GM23338 (cell line): ENCODE measurements around the gene SMAP2. TPM values are rescaled to one million over a fixed set of nuclear protein-coding genes. Genes with fewer than 3 reads are reported as not detected.
"Not testable (repeated sequence)": the region's sequence is repeated elsewhere in the genome, so short reads cannot be mapped to it uniquely, and the experiment has no call there.

ENCODE experiments used
- ATAC-seq: fragments of 200-7000 bp; cut with Tn5 transposase; 3 replicates; pipeline ENCODE4 v1.9.1; 2020
- DNase-seq: peaks from one replicate; pipeline ENCODE4 v3.0.0-alpha.2; 2015; ENCODE audit warnings: low spot score
- H2AFZ ChIP-seq: fragments of 200-600 bp; sonication (generic); 2 replicates; pipeline ENCODE4 v1.8.0; 2016; ENCODE audit warnings: antibody characterized with exemption, mild to moderate bottlenecking, moderate library complexity
- H3F3A ChIP-seq: fragments of 200-600 bp; sonication (generic); replicated peaks from 2 replicates; pipeline ENCODE4 v1.8.0; 2017; ENCODE audit warnings: antibody characterized with exemption, mixed run types, low read depth
- H3K27ac ChIP-seq: fragments of 200-600 bp; sonication (generic); 2 replicates; pipeline ENCODE4 v1.6.1; 2016; ENCODE audit warnings: low read depth
- H3K27me3 ChIP-seq: fragments of 200-600 bp; sonication (generic); 2 replicates; pipeline ENCODE4 v1.8.0; 2016; ENCODE audit warnings: mild to moderate bottlenecking, mixed run types, moderate library complexity; ENCODE audit not compliant: insufficient read depth
- H3K36me3 ChIP-seq: fragments of 200-600 bp; sonication (generic); 2 replicates; pipeline ENCODE4 v1.8.0; 2016; ENCODE audit warnings: mild to moderate bottlenecking; ENCODE audit not compliant: insufficient read depth
- H3K4me1 ChIP-seq: fragments of 200-600 bp; sonication (generic); 2 replicates; pipeline ENCODE4 v1.8.0; 2016; ENCODE audit warnings: mild to moderate bottlenecking, moderate library complexity; ENCODE audit not compliant: insufficient read depth
- H3K4me2 ChIP-seq: fragments of 200-600 bp; sonication (generic); 2 replicates; pipeline ENCODE4 v1.7.1; 2017; ENCODE audit warnings: mixed run types
- H3K4me3 ChIP-seq: fragments of 200-600 bp; sonication (generic); 2 replicates; pipeline ENCODE4 v1.6.1; 2016; ENCODE audit warnings: mixed run types
- H3K79me2 ChIP-seq: fragments of 200-600 bp; sonication (generic); replicated peaks from 2 replicates; pipeline ENCODE4 v1.8.0; 2017; ENCODE audit warnings: mild to moderate bottlenecking; ENCODE audit not compliant: insufficient read depth
- H3K9me2 ChIP-seq: fragments of 200-600 bp; sonication (generic); 2 replicates; pipeline ENCODE4 v1.8.0; 2017; ENCODE audit not compliant: insufficient read depth
- H4K20me1 ChIP-seq: fragments of 200-600 bp; sonication (generic); replicated peaks from 2 replicates; pipeline ENCODE4 v1.8.0; 2017; ENCODE audit warnings: mild to moderate bottlenecking; ENCODE audit not compliant: insufficient read depth
- H3K27ac Mint-ChIP-seq: 2 replicates; pipeline ENCODE4 v1.8.0; 2020; ENCODE audit warnings: inconsistent platforms, mild to moderate bottlenecking, moderate library complexity, mixed read lengths
- H3K27me3 Mint-ChIP-seq: 3 replicates; pipeline ENCODE4 v1.8.0; 2022; ENCODE audit warnings: low read depth, mild to moderate bottlenecking, moderate library complexity, mixed read lengths, inconsistent platforms; ENCODE audit not compliant: insufficient read depth, poor library complexity
- H3K36me3 Mint-ChIP-seq: 3 replicates; pipeline ENCODE4 v1.8.0; 2021; ENCODE audit warnings: low read depth, mild to moderate bottlenecking, inconsistent platforms, moderate library complexity, mixed read lengths
- H3K4me1 Mint-ChIP-seq: 3 replicates; pipeline ENCODE4 v1.8.0; 2020; ENCODE audit warnings: mild to moderate bottlenecking, inconsistent platforms, mixed read lengths
- H3K4me3 Mint-ChIP-seq: 3 replicates; pipeline ENCODE4 v1.8.0; 2021; ENCODE audit warnings: moderate library complexity, mild to moderate bottlenecking, inconsistent platforms, mixed read lengths
- H3K9me3 Mint-ChIP-seq: 3 replicates; pipeline ENCODE4 v1.8.0; 2020; ENCODE audit warnings: moderate library complexity, mild to moderate bottlenecking, inconsistent platforms, mixed read lengths
- CREB1 ChIP-seq: fragments of 250-450 bp; sonication (Bioruptor Pico); IDR thresholded peaks from 2 replicates; pipeline ENCODE4 v1.5.0; 2020; ENCODE audit warnings: low read depth, mild to moderate bottlenecking, moderate library complexity
- EZH2 ChIP-seq: fragments of 200-600 bp; sonication (generic); IDR thresholded peaks from one replicate; pipeline ENCODE4 v1.8.0; 2017; ENCODE audit warnings: antibody characterized with exemption, mild to moderate bottlenecking, low read depth; ENCODE audit not compliant: unreplicated experiment
- EZH2phosphoT487 ChIP-seq: fragments of 200-600 bp; sonication (generic); IDR thresholded peaks from one replicate; pipeline ENCODE4 v1.8.1; 2018; ENCODE audit warnings: antibody characterized with exemption; ENCODE audit not compliant: unreplicated experiment
- JUNB ChIP-seq: IDR thresholded peaks from one replicate; pipeline ENCODE4 v1.6.1; 2016; ENCODE audit warnings: antibody characterized with exemption; ENCODE audit not compliant: unreplicated experiment
- NANOG ChIP-seq: IDR thresholded peaks from 2 replicates; pipeline ENCODE4 v1.6.1; 2016; ENCODE audit warnings: antibody characterized with exemption, borderline replicate concordance
- POLR2AphosphoS5 ChIP-seq: IDR thresholded peaks from 2 replicates; pipeline ENCODE4 v1.6.1; 2016; ENCODE audit warnings: antibody characterized with exemption, low read depth
- ZNF331 ChIP-seq: fragments of 250-450 bp; sonication (Bioruptor Pico); IDR thresholded peaks from 2 replicates; pipeline ENCODE4 v1.5.0; 2020; ENCODE audit warnings: low read depth, mild to moderate bottlenecking, moderate library complexity
- polyA plus RNA-seq: library from polyadenylated mRNA; unstranded; fragments of >200 nt; fragmentation: Nextera tagmentation; extraction: Ambion mirVana; gene quantifications from 2 replicates; pipeline ENCODE4 v1.2.1, GENCODE V29; 2016
- total RNA-seq: library from RNA; depleted of rRNA; stranded (reverse); fragments of >200 nt; shearing (Covaris generic); gene quantifications from 2 replicates; pipeline ENCODE4 v1.2.3, GENCODE V29; 2014
- TF ChIP-seq, protein P1 (sequence below): IDR thresholded peaks from 2 replicates; pipeline ENCODE4 v1.6.1; 2016; ENCODE audit warnings: antibody characterized with exemption
- TF ChIP-seq, protein P2 (sequence below), 2 experiments: fragments of 200-600 bp in 1 of 2; sonication (generic) in 1 of 2; conservative IDR thresholded peaks; 2 replicates each; pipeline versions ENCODE4 v1.5.1 to v1.6.1; 2016 to 2017; ENCODE audit warnings: antibody characterized with exemption in 2 of 2, low read depth in 2 of 2, mild to moderate bottlenecking in 2 of 2, moderate library complexity in 1 of 2

SMAP2 gene
- total and polyA plus RNA-seq, 2 experiments from 2014 or later = 2.9 to 4.8 TPM

DNA sequence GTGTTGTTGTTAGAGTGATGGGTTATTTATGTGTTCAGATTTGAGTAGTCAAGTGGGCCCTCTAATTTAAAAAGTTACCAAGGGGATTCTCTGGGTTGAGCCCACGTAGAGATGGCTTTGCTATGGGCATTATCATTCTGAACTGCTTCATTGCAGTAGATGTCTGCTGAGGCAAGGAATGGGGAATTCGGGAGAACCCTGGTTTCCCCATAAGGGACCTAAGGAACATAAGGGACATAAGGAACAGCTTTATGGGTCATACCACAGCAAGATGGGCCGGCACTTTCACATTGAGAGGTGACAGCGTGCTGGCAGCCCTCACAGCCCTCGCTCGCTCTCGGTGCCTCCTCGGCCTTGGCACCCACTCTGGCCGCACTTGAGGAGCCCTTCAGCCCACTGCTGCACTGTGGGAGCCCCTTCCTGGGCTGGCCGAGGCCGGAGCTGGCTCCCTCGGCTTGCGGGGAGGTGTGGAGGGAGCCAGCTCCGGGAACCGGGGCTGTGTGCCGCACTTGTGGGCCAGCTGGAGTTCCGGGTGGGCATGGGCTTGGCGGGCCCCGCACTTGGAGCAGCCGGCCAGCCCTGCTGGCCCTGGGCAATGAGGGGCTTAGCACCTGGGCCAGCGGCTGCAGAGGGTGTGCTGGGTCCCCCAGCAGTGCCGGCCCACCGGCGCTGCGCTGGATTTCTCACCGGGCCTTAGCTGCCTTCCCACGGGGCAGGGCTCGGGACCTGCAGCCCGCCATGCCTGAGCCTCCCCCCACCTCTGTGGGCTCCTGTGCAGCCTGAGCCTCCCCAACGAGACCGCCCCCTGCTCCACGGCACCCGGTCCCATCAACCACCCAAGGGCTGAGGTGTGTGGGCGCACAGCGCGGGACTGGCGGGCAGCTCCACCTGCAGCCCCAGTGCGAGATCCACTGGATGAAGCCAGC is 14.1 kb downstream of the SMAP2 start:
- not testable (repeated sequence) for H3K9me3 Mint-ChIP-seq, H2AFZ ChIP-seq, H3K4me2 ChIP-seq, H3K27ac Mint-ChIP-seq, H4K20me1 ChIP-seq, H3K4me1 ChIP-seq, ATAC-seq, H3K27me3 Mint-ChIP-seq, H3K4me3 ChIP-seq, H3K36me3 ChIP-seq, H3K27ac ChIP-seq, DNase-seq, H3K9me2 ChIP-seq, H3K36me3 Mint-ChIP-seq, H3K4me3 Mint-ChIP-seq, H3F3A ChIP-seq, H3K79me2 ChIP-seq, H3K27me3 ChIP-seq
- peaks cover 11% of the 10 kb centered on the region for H3K4me1 Mint-ChIP-seq

DNA sequence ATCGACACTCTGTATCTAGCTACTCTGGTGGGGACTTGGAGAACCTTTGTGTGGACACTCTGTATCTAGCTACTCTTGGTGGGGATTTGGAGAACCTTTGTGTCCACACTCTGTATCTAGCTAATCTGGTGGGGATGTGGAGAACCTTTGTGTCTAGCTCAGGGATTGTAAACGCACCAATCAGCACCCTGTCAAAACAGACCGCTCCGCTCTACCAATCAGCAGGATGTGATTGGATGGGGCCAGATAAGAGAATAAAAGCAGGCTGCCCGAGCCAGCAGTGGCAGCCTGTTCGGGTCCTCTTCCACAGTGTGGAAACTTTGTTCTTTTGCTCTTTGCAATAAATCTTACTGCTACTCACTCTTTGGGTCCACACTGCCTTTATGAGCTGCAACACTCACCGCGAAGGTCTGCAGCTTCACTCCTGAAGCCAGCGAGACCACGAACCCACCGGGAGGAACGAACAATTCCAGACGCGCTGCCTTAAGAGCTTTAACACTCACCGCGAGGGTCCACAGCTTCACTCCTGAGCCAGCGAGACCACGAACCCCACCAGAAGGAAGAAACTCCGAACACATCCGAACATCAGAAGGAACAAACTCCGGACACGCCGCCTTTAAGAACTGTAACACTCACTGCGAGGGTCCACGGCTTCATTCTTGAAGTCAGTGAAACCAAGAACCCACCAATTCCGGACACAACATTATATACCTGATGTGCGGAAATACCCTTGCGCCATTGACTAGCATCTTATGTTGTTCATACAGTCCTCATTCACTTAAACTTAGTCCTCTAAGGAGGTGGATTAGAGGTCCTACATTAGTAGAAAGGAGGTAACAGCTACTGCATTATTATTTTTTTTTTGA is 15.2 kb downstream of the SMAP2 start:
- DNase-seq, H3K27ac ChIP-seq, H3K4me3 ChIP-seq, H3K4me3 Mint-ChIP-seq, H3K36me3 Mint-ChIP-seq, H2AFZ ChIP-seq, ATAC-seq, H3K79me2 ChIP-seq, H3K27me3 ChIP-seq, H3K9me2 ChIP-seq, H3K4me2 ChIP-seq, H3F3A ChIP-seq, H3K4me1 Mint-ChIP-seq, H3K27ac Mint-ChIP-seq, H3K4me1 ChIP-seq, H3K9me3 Mint-ChIP-seq, H3K36me3 ChIP-seq, H3K27me3 Mint-ChIP-seq, H4K20me1 ChIP-seq: not testable (repeated sequence)

DNA sequence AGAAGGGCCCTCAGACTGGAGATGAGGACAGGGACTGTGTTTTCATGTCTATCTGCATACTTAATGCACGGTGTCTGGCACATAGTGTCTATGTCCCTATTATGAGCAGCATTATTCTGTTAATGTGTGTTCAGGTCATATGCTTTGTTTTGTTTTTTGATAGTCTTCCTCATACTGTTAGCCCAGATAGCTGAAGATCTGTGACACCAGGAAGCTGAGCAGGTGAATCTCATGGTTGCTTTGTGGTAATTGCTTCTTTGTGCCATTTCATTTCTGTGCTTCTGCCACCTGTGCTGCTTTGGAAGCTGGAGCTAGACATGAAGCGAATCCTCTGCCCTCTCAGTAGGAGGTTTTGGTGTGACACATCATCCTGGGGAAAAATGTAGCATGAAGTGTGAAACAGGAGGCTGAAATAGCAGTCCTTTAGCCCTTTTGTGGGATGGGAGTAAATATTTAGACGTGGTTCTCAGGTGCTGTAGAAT is 15.8 kb downstream of the SMAP2 start:
- H3K27ac ChIP-seq = no peak overlapping the region
- Mint-ChIP-seq H3K27ac (no peak overlapping the region), H3K4me1 (peaks cover 4% of the 10 kb centered on the region; the same call in 2 of the 3 replicates), H3K27me3 (peaks cover 2% of the 10 kb centered on the region), H3K4me3 (no peak overlapping the region), H3K36me3 (no peaks in the 10 kb centered on the region), H3K9me3 (no peaks in the 10 kb centered on the region)
- H3F3A ChIP-seq = no peaks in the 10 kb centered on the region
- H3K9me2 ChIP-seq = no peaks in the 10 kb centered on the region
- H3K4me2 ChIP-seq = no peak overlapping the region
- 0 out of 2 replicates have a peak, but pooled peaks cover 3% of the 10 kb centered on the region for H4K20me1 ChIP-seq
- no peaks in the 10 kb centered on the region for H3K79me2 ChIP-seq
- H3K4me1 ChIP-seq = no peaks in the 10 kb centered on the region
- no peaks in the 10 kb centered on the region for H3K36me3 ChIP-seq
- H3K27me3 ChIP-seq = no peaks in the 10 kb centered on the region
- H2AFZ ChIP-seq = no peak overlapping the region
- DNase-seq (no peak), ATAC-seq (no peak)
- H3K4me3 ChIP-seq = no peak overlapping the region
- TF ChIP-seq NANOG = no peak
- TF ChIP-seq, protein P1, sequence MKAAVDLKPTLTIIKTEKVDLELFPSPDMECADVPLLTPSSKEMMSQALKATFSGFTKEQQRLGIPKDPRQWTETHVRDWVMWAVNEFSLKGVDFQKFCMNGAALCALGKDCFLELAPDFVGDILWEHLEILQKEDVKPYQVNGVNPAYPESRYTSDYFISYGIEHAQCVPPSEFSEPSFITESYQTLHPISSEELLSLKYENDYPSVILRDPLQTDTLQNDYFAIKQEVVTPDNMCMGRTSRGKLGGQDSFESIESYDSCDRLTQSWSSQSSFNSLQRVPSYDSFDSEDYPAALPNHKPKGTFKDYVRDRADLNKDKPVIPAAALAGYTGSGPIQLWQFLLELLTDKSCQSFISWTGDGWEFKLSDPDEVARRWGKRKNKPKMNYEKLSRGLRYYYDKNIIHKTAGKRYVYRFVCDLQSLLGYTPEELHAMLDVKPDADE = no peak
- no peak for TF ChIP-seq EZH2
- no peak for TF ChIP-seq ZNF331 (CRISPR knock-in tag)
- TF ChIP-seq CREB1 (CRISPR knock-in tag) = no peak
- TF ChIP-seq, protein P2, sequence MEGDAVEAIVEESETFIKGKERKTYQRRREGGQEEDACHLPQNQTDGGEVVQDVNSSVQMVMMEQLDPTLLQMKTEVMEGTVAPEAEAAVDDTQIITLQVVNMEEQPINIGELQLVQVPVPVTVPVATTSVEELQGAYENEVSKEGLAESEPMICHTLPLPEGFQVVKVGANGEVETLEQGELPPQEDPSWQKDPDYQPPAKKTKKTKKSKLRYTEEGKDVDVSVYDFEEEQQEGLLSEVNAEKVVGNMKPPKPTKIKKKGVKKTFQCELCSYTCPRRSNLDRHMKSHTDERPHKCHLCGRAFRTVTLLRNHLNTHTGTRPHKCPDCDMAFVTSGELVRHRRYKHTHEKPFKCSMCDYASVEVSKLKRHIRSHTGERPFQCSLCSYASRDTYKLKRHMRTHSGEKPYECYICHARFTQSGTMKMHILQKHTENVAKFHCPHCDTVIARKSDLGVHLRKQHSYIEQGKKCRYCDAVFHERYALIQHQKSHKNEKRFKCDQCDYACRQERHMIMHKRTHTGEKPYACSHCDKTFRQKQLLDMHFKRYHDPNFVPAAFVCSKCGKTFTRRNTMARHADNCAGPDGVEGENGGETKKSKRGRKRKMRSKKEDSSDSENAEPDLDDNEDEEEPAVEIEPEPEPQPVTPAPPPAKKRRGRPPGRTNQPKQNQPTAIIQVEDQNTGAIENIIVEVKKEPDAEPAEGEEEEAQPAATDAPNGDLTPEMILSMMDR (conservative IDR thresholded peaks at IDR 0.05; ENCODE audit: low read depth in 2 of 2) = no peak
- TF ChIP-seq POLR2AphosphoS5 = no peak
- no peak for TF ChIP-seq JUNB
- no peak for TF ChIP-seq EZH2phosphoT487
